Body of pancreas (tissue), 4 donors: ENCODE results near the gene CELF5. TPM values are rescaled to one million over a fixed set of nuclear protein-coding genes. Genes with fewer than 3 reads are reported as not detected.
"Not testable (repeated sequence)": the region's sequence is repeated elsewhere in the genome, so short reads cannot be mapped to it uniquely, and the experiment has no call there.

ENCODE experiments used
- ATAC-seq: fragments of 150-250 bp; one replicate; pipeline ENCODE4 v1.9.1; 2016
- DNase-seq, 4 donors: peaks; one replicate each; pipeline ENCODE4 v3.0.0-alpha.2; 2019
- H3K27ac ChIP-seq, 4 donors: fragments of 200-600 bp; sonication (generic); 1 replicate in 3 of 4; 2 replicates in 1 of 4; pipeline versions ENCODE4 v1.5.1 to v1.6.1; 2016 to 2019; ENCODE audit warnings: mild to moderate bottlenecking in 1 of 4, mixed read lengths in 1 of 4, moderate library complexity in 1 of 4
- H3K27me3 ChIP-seq, 2 donors: fragments of 200-600 bp; sonication (generic); one replicate each; pipeline ENCODE4 v1.6.0; 2016; ENCODE audit warnings: mild to moderate bottlenecking in 1 of 2
- H3K36me3 ChIP-seq, 2 donors: fragments of 200-600 bp; sonication (generic); replicated peaks in 1 of 2; 2 replicates each; pipeline ENCODE4 v1.5.1; 2016; ENCODE audit warnings: low read depth in 2 of 2; ENCODE audit not compliant: insufficient read depth in 1 of 2
- H3K4me1 ChIP-seq: fragments of 200-600 bp; sonication (generic); one replicate; pipeline ENCODE4 v1.6.0; 2016
- H3K4me3 ChIP-seq, 2 donors: fragments of 200-600 bp; sonication (generic); 1 replicate in 1 of 2; 2 replicates in 1 of 2; pipeline ENCODE4 v1.5.1; 2016 to 2019
- H3K9me3 ChIP-seq, 3 donors: fragments of 200-600 bp; sonication (generic); 1 replicate in 2 of 3; 2 replicates in 1 of 3; pipeline ENCODE4 v1.5.1; 2016
- POLR2A ChIP-seq, 3 donors: fragments of 450-650 bp; IDR thresholded peaks; one replicate each; pipeline ENCODE4 v1.6.1; 2016; ENCODE audit warnings: antibody characterized with exemption in 3 of 3, mild to moderate bottlenecking in 2 of 3
- WGBS, 2 donors: methylation state at CpG; one replicate each; pipeline ENCODE4 v1.1.5; 2017; 5-methylcytosine and 5-hydroxymethylcytosine counted together
- intact Hi-C: fragments of 100-400 bp; cut with DNase I; formaldehyde crosslinking; loops from one replicate; pipeline ENCODE4 v1.15.1; 2023
- total RNA-seq, 2 donors: library from RNA; depleted of rRNA; stranded (reverse); fragments of >200 nt; gene quantifications; one replicate each; pipeline ENCODE4 v1.1.0, GENCODE V29; 2016
- TF ChIP-seq, protein P1 (sequence below), 7 experiments: fragments of 450-650 bp in 4 of 7; fragments of 200-600 bp in 3 of 7; sonication (generic) in 3 of 7; IDR thresholded peaks; one replicate each; pipeline ENCODE4 v1.5.1; 2016 to 2019; ENCODE audit warnings: antibody characterized with exemption in 7 of 7

CELF5 gene
- total RNA-seq, 2 donors from 2014 or later = 0.33 TPM; not detected in 1

DNA sequence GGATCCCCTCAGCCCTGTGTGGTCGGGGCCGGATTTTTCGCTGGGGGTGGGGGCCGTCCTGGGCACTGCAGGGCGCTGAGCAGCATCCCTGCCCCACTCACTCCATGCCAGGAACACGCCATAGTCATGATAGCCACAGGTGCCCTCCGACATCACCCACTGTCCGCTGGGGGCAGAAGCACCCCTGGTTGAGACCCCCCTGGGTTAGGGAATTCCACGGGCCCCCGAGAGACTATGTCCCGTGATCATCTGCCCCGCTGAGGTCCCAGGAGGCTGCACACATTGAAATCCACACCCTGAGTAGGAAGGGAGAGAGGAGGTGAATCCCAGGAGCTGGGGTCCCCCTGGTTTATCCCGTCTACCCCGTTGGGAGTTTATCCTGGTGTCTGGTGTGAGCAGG lies 22.6 kb upstream of the CELF5 start:
- no peaks in the 10 kb centered on the region for H3K27me3 ChIP-seq
- ATAC-seq = no peak
- H3K27ac ChIP-seq = no peak overlapping the region
- H3K4me3 ChIP-seq = no peak overlapping the region
- H3K4me1 ChIP-seq = no peaks in the 10 kb centered on the region
- peaks cover 0 to 9% of the 10 kb centered on the region in 2 donors for H3K36me3 ChIP-seq
- intact Hi-C loops = no loop called here
- WGBS, 2 donors = 92 to 100% methylated on average over 4 to 14 of the region's 14 CpGs
- H3K9me3 ChIP-seq = no peaks in the 10 kb centered on the region
- TF ChIP-seq, protein P1, sequence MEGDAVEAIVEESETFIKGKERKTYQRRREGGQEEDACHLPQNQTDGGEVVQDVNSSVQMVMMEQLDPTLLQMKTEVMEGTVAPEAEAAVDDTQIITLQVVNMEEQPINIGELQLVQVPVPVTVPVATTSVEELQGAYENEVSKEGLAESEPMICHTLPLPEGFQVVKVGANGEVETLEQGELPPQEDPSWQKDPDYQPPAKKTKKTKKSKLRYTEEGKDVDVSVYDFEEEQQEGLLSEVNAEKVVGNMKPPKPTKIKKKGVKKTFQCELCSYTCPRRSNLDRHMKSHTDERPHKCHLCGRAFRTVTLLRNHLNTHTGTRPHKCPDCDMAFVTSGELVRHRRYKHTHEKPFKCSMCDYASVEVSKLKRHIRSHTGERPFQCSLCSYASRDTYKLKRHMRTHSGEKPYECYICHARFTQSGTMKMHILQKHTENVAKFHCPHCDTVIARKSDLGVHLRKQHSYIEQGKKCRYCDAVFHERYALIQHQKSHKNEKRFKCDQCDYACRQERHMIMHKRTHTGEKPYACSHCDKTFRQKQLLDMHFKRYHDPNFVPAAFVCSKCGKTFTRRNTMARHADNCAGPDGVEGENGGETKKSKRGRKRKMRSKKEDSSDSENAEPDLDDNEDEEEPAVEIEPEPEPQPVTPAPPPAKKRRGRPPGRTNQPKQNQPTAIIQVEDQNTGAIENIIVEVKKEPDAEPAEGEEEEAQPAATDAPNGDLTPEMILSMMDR (IDR thresholded peaks at IDR 0.05) = no peak
- no peak for TF ChIP-seq POLR2A (IDR thresholded peaks at IDR 0.05)
- no peak for DNase-seq

DNA sequence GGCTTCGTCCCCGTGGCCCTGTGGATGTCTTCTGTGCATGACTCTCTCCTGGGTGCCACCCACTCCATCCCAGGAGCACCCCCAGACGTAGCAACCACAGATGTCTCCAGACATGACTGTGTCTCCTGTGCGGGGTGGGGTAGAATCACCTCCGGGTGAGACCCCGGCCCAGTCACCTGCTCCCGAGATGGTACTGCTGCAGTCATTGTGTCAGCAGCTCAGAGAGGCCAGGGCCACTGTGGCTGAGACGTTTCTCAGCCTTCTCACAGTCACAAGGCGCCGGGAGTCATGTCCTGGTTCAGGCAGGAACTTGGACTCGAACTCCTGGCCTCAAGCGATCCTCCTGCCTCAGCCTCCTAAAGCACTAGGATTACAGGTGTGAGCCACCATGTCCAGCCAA lies 22.1 kb upstream of the CELF5 start:
- intact Hi-C loops = no loop called here
- TF ChIP-seq, protein P1 (IDR thresholded peaks at IDR 0.05) = no peak
- no peak for TF ChIP-seq POLR2A (IDR thresholded peaks at IDR 0.05)
- no peaks in the 10 kb centered on the region for H3K27me3 ChIP-seq
- no peak overlapping the region for H3K4me3 ChIP-seq
- ATAC-seq (no peak), DNase-seq (no peak)
- 89 to 91% methylated on average over 11 to 12 of the region's 12 CpGs for WGBS, 2 donors
- H3K9me3 ChIP-seq = no peaks in the 10 kb centered on the region
- H3K27ac ChIP-seq = no peak overlapping the region
- H3K4me1 ChIP-seq = no peaks in the 10 kb centered on the region
- peaks cover 0 to 9% of the 10 kb centered on the region in 2 donors for H3K36me3 ChIP-seq

DNA sequence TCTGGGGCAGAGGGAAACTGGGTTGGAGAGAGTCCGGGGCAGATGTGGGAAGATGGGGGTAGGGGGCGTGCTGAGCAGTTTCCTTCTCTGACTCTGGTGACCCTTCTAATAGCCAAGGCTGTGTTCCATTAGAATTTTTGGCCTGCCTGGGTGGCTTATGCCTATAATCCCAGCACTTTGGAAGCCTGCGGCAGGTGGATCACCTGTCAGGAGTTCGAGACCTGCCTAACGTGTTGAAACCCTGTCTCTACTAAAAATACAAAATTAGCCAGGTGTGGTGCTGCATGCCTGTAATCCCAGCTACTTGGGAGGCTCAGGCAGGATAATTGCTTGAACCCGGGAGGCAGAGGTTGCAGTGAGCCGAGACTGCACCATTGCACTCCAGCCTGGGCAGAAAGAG lies 21.6 kb upstream of the CELF5 start:
- DNase-seq = not testable (repeated sequence)

DNA sequence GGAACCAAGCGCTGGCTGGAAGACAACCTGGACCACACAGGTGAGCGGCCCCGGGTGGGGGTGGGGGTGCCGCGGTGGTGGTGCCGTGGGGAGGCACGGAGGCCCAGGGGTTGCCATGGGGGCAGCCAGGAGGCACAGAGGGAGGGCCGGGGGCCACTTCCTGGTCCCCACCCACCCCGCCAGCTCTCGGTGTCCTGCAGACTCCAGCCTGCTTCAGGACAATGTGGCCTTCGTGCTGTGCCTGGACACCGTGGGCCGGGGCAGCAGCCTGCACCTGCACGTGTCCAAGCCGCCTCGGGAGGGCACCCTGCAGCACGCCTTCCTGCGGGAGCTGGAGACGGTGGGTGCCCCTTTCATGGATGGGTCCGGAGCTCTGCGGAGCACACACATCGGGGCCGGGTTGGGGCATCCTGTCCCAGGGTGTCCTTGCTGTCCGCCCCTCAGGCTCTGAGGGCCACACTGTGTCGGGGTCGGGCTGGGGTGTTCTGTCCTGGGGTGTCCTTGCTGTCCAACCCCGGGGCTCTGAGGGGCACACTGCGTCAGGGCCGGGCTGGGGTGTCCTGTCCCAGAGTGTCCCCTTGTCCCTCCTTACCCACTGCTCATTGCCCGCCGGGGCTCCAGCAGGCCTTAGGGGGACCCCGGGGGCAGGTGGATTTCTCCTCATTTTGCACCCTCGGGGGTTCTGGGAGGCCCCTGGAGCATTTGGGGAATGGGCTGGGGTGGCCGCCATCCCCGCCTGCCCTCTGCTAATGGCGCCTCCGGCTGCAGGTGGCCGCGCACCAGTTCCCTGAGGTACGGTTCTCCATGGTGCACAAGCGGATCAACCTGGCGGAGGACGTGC lies 20.4 kb upstream of the CELF5 start:
- ATAC-seq = no peak
- intact Hi-C loops = no loop called here
- no peaks in the 10 kb centered on the region for H3K4me1 ChIP-seq
- no peak overlapping the region for H3K27ac ChIP-seq
- WGBS, 2 donors = 93 to 98% methylated on average over 18 to 24 of the region's 43 CpGs
- H3K9me3 ChIP-seq = no peaks in the 10 kb centered on the region
- no peaks in the 10 kb centered on the region for H3K27me3 ChIP-seq
- TF ChIP-seq, protein P1 (IDR thresholded peaks at IDR 0.05) = no peak
- TF ChIP-seq POLR2A (IDR thresholded peaks at IDR 0.05) = no peak
- no peak overlapping the region for H3K4me3 ChIP-seq
- no peak for DNase-seq
- H3K36me3 ChIP-seq = peaks cover 0 to 9% of the 10 kb centered on the region in 2 donors

More for the DNA sequence above, 21.6 kb upstream of the CELF5 start:
- H3K9me3 ChIP-seq, H3K4me1 ChIP-seq, intact Hi-C loops, H3K27ac ChIP-seq, H3K27me3 ChIP-seq, H3K4me3 ChIP-seq, ATAC-seq, H3K36me3 ChIP-seq: not testable (repeated sequence)
- 95 to 97% methylated on average over 5 to 7 of the region's 7 CpGs for WGBS, 2 donors

DNA sequence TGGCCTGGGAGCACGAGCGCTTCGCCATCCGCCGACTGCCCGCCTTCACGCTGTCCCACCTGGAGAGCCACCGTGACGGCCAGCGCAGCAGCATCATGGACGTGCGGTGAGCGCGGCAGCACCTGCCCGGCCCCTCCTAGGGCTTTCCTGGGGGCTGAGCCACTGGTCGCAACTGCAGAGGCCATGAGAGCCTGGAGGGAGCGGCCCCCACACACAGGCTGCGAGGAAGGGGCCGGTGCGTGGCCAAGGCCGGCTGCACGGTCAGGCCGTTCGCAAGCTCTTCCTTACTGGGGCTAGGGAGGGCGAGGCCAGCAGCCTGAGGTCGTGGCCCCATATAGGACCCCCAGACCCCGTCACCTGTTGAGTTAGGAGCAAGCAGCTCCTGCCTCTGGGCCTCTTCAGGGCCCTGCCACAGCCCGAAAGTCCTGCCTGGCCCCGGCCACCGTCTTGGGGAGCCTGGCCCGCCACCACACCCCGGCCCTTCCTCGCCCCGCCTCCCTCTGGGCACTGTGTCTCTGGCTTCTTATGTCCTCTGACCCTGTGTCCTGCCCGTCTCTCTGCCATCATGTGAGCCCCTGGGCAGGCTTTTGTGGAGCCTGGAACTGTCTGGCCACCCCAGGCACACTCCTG lies 19.7 kb upstream of the CELF5 start:
- no peak for ATAC-seq
- H3K27me3 ChIP-seq = no peaks in the 10 kb centered on the region
- intact Hi-C loops = no loop called here
- H3K9me3 ChIP-seq = no peaks in the 10 kb centered on the region
- TF ChIP-seq, protein P1 (IDR thresholded peaks at IDR 0.05) = no peak
- TF ChIP-seq POLR2A (IDR thresholded peaks at IDR 0.05) = no peak
- no peak overlapping the region for H3K4me3 ChIP-seq
- no peaks in the 10 kb centered on the region for H3K4me1 ChIP-seq
- DNase-seq = no peak
- peaks cover 0 to 9% of the 10 kb centered on the region in 2 donors for H3K36me3 ChIP-seq
- no peak overlapping the region for H3K27ac ChIP-seq
- 95 to 97% methylated on average over 10 to 27 of the region's 35 CpGs for WGBS, 2 donors
